HEK293 (cell line): ENCODE data around the gene GNPDA1.

Source experiments
- CTCF ChIP-seq: fragments of 450-650 bp; formaldehyde crosslinking; IDR thresholded peaks from 2 replicates; pipeline ENCODE4 v1.5.1; 2016; ENCODE audit warnings: missing biosample characterization, missing genetic modification characterization
- GLIS1 ChIP-seq: fragments of 450-650 bp; formaldehyde crosslinking; IDR thresholded peaks from 2 replicates; pipeline ENCODE4 v1.5.1; 2016; ENCODE audit warnings: missing biosample characterization, missing genetic modification characterization
- KLF1 ChIP-seq: fragments of 450-650 bp; formaldehyde crosslinking; IDR thresholded peaks from 2 replicates; pipeline ENCODE4 v1.5.1; 2016; ENCODE audit warnings: missing biosample characterization, missing genetic modification characterization
- PBX3 ChIP-seq: sonication (generic); formaldehyde crosslinking; IDR thresholded peaks from 2 replicates; pipeline ENCODE4 v1.8.1; 2022; ENCODE audit warnings: mild to moderate bottlenecking, moderate library complexity, missing genetic modification reagents
- REST ChIP-seq: fragments of 450-650 bp; formaldehyde crosslinking; IDR thresholded peaks from 2 replicates; pipeline ENCODE4 v1.5.1; 2016; ENCODE audit warnings: missing biosample characterization, missing genetic modification characterization
- ZBTB1 ChIP-seq: fragments of 450-650 bp; formaldehyde crosslinking; IDR thresholded peaks from 2 replicates; pipeline ENCODE4 v1.5.1; 2016; ENCODE audit warnings: missing biosample characterization, missing genetic modification characterization
- ZBTB49 ChIP-seq: fragments of 450-650 bp; formaldehyde crosslinking; IDR thresholded peaks from 2 replicates; pipeline ENCODE4 v1.5.1; 2016; ENCODE audit warnings: missing biosample characterization, missing genetic modification characterization, low read depth
- ZBTB7A ChIP-seq: fragments of 450-650 bp; formaldehyde crosslinking; IDR thresholded peaks from 2 replicates; pipeline ENCODE4 v1.5.1; 2016; ENCODE audit warnings: low read depth, missing biosample characterization, missing genetic modification characterization
- ZFP3 ChIP-seq: fragments of 450-650 bp; formaldehyde crosslinking; IDR thresholded peaks from 2 replicates; pipeline ENCODE4 v1.5.1; 2016; ENCODE audit warnings: low read depth, missing biosample characterization, missing genetic modification characterization
- ZNF121 ChIP-seq: fragments of 450-650 bp; formaldehyde crosslinking; IDR thresholded peaks from 2 replicates; pipeline ENCODE4 v1.5.1; 2016; ENCODE audit warnings: missing biosample characterization, missing genetic modification characterization
- ZNF133 ChIP-seq: fragments of 450-650 bp; formaldehyde crosslinking; IDR thresholded peaks from 2 replicates; pipeline ENCODE4 v1.5.1; 2016; ENCODE audit warnings: missing biosample characterization, missing genetic modification characterization
- ZNF280D ChIP-seq: fragments of 450-650 bp; formaldehyde crosslinking; IDR thresholded peaks from 2 replicates; pipeline ENCODE4 v1.5.1; 2016; ENCODE audit warnings: missing biosample characterization, missing genetic modification characterization
- ZNF324 ChIP-seq: fragments of 450-650 bp; formaldehyde crosslinking; IDR thresholded peaks from 2 replicates; pipeline ENCODE4 v1.5.1; 2016; ENCODE audit warnings: missing biosample characterization, missing genetic modification characterization
- ZNF776 ChIP-seq: fragments of 450-650 bp; formaldehyde crosslinking; IDR thresholded peaks from 2 replicates; pipeline ENCODE4 v1.5.0; 2017; ENCODE audit warnings: missing biosample characterization, missing genetic modification characterization, borderline replicate concordance

GRCh38 chr5:142000173-142000572 is 12.7 kb downstream of the GNPDA1 start:
- TF ChIP-seq ZNF776 (no peak), GLIS1 (tag by site-specific recombination) (no peak), CTCF (tag by site-specific recombination) (no peak), ZBTB1 (no peak), PBX3 (CRISPR knock-in tag) (no peak), ZNF324 (no peak), ZNF121 (tag by site-specific recombination) (no peak), REST (tag by site-specific recombination) (no peak), ZBTB7A (no peak), KLF1 (no peak), ZNF280D (tag by site-specific recombination) (no peak), ZNF133 (tag by site-specific recombination) (no peak), ZBTB49 (tag by site-specific recombination) (no peak), ZFP3 (tag by site-specific recombination) (no peak)
